Neutrophil (primary cell): ENCODE results near the gene HHAT.

ENCODE experiments used
- H3K27ac ChIP-seq: fragments of 200-600 bp; sonication (generic); 2 replicates; pipeline ENCODE4 v1.5.1; 2016; ENCODE audit warnings: mild to moderate bottlenecking, moderate library complexity
- H3K27me3 ChIP-seq: fragments of 200-600 bp; sonication (generic); 2 replicates; pipeline ENCODE4 v1.6.0; 2016; ENCODE audit warnings: mild to moderate bottlenecking
- H3K36me3 ChIP-seq: fragments of 200-600 bp; sonication (generic); 2 replicates; pipeline ENCODE4 v1.5.1; 2017
- H3K4me1 ChIP-seq, 2 experiments: fragments of 200-600 bp in 1 of 2; sonication (generic) in 1 of 2; 1 replicate in 1 of 2; 2 replicates in 1 of 2; pipeline versions ENCODE4 v1.5.1 to v1.6.1; 2013 to 2016; ENCODE audit warnings: low read depth in 1 of 2, low read length in 1 of 2, mild to moderate bottlenecking in 1 of 2, moderate library complexity in 1 of 2; ENCODE audit not compliant: control insufficient read depth in 1 of 2, insufficient read depth in 1 of 2
- H3K4me3 ChIP-seq, 2 experiments: fragments of 200-600 bp in 1 of 2; sonication (generic) in 1 of 2; 1 replicate in 1 of 2; 2 replicates in 1 of 2; pipeline ENCODE4 v1.5.1; 2013 to 2016; ENCODE audit warnings: low read depth in 1 of 2, low read length in 1 of 2, mild to moderate bottlenecking in 1 of 2, moderate library complexity in 1 of 2
- H3K9me3 ChIP-seq: fragments of 200-600 bp; sonication (generic); 2 replicates; pipeline ENCODE4 v1.5.1; 2016
- CTCF ChIP-seq: fragments of 200-600 bp; sonication (generic); IDR thresholded peaks from 2 replicates; pipeline ENCODE4 v1.5.1; 2016; ENCODE audit warnings: antibody characterized with exemption

HHAT gene

GRCh38 chr1:210475321-210475720 is 146.6 kb downstream of the HHAT start:
- Histone ChIP-seq H3K9me3 (no peaks in the 10 kb centered on the region), H3K4me1 (no peaks in the 10 kb centered on the region), H3K27me3 (no peaks in the 10 kb centered on the region), H3K27ac (no peak overlapping the region), H3K36me3 (no peaks in the 10 kb centered on the region), H3K4me3 (no peak overlapping the region)
- no peak for TF ChIP-seq CTCF

DNA sequence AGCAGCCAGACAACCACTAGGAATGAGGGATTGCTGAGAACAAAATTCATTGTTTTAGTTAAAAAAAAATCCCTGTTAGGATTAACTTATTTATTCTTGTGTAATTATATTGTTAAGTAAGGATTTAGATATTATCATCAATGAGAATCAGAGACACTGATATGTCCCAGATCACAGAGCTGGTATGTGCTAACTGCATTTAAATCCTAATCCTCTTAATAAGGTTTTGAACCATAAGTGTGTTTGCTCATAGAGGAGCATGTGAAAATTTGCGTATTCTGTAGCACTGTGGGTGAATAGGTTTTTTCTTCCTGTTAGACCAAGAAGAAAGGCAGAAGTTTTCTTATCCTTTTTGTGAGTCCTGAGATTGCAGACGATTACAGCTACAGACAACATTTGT is 147.1 kb downstream of the HHAT start:
- Histone ChIP-seq H3K4me3 (no peak overlapping the region), H3K27ac (no peak overlapping the region), H3K9me3 (no peaks in the 10 kb centered on the region), H3K4me1 (no peaks in the 10 kb centered on the region), H3K27me3 (no peaks in the 10 kb centered on the region), H3K36me3 (no peaks in the 10 kb centered on the region)
- no peak for TF ChIP-seq CTCF

DNA sequence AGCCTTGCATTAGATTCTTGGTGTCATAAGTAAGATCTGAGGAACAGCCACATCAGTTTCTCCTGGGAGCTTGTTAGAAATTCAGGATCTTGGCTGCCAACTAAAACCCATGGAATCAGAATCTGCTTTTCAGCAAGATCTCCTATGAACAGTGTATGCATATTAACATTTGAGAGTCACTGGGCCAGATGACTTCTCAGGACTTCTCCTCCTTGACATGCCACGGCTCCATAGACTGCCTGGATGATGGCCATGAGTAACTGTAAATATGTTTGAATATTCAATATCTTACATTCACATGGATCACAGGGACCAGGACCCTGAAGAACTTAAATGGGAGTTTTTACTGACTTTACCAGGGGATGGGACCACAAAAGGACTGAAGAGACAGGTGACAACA is 148.0 kb downstream of the HHAT start:
- Histone ChIP-seq H3K36me3 (no peaks in the 10 kb centered on the region), H3K27me3 (no peaks in the 10 kb centered on the region), H3K9me3 (no peaks in the 10 kb centered on the region), H3K27ac (no peak overlapping the region), H3K4me1 (no peaks in the 10 kb centered on the region), H3K4me3 (no peak overlapping the region)
- no peak for TF ChIP-seq CTCF

DNA sequence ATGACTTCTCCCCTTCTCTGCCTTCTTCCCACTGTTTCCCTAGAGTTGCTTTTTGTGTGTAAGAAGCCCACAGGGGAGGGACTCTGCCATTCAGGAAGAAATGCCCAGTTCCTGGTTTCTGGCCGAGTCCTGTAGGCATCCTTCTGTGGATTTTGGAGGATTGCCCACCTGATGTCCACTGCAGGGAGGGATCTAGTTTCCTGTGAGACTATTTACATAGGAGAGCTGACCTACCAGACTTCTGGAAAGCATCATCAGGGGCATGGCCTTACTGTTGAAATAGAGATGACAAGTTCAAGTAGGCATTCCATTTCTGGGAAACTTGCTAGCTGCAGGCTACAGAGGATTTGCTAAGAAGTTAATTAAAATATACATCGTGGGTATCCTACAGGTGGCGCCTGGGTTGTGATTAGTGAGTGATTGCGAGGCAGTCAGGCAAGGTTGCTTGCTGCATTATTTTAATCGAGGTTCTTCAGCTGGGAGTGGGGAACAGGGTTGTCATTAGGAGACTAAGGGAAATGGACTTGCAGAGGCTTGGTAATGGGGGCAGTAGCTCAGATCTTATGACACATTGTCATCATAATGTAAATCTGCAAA is 148.7 kb downstream of the HHAT start:
- Histone ChIP-seq H3K27ac (no peak overlapping the region), H3K27me3 (no peaks in the 10 kb centered on the region), H3K4me1 (no peaks in the 10 kb centered on the region), H3K36me3 (no peaks in the 10 kb centered on the region), H3K4me3 (no peak overlapping the region), H3K9me3 (no peaks in the 10 kb centered on the region)
- TF ChIP-seq CTCF = no peak

GRCh38 chr1:210478820-210479219 is 150.1 kb downstream of the HHAT start:
- Histone ChIP-seq H3K9me3 (no peaks in the 10 kb centered on the region), H3K27me3 (no peaks in the 10 kb centered on the region), H3K4me1 (no peaks in the 10 kb centered on the region), H3K27ac (no peak overlapping the region), H3K4me3 (no peak overlapping the region), H3K36me3 (no peaks in the 10 kb centered on the region)
- TF ChIP-seq CTCF = no peak

GRCh38 chr1:210482491-210482890 is 153.8 kb downstream of the HHAT start:
- Histone ChIP-seq H3K4me3 (no peak overlapping the region), H3K27ac (no peak overlapping the region), H3K36me3 (no peaks in the 10 kb centered on the region), H3K9me3 (no peaks in the 10 kb centered on the region), H3K27me3 (no peaks in the 10 kb centered on the region), H3K4me1 (no peaks in the 10 kb centered on the region)
- TF ChIP-seq CTCF = no peak
